IMR-90 (cell line): ENCODE results near the gene TRIM33. TPM values are rescaled to one million over a fixed set of nuclear protein-coding genes. Genes with fewer than 3 reads are reported as not detected.

Experiments
- ATAC-seq: fragments of 200-7000 bp; cut with Tn5 transposase; 2 replicates; pipeline ENCODE4 v1.9.1; 2020; ENCODE audit warnings: low read depth, mild to moderate bottlenecking, moderate library complexity
- BruUV-seq: library from RNA; stranded (reverse); fragments of 400-500 nt; replicated peaks from 2 replicates; lab custom pipeline; 2021; lab: Mats Ljungman, UMichigan
- CTCF ChIA-PET: fragments of 300-600 bp; formaldehyde crosslinking; extraction: SDS; loops from one replicate; lab custom pipeline; 2021; ENCODE audit warnings: antibody characterized with exemption; lab: Yijun Ruan, JAX
- POLR2A ChIA-PET: fragments of 300-600 bp; sonication (Branson Sonifier 250); formaldehyde crosslinking; loops from one replicate; lab custom pipeline; 2022; ENCODE audit warnings: antibody characterized with exemption; ENCODE audit not compliant: unreplicated experiment; lab: Charles Lee
- DNase-seq: peaks from one replicate; pipeline ENCODE4 v3.0.0; 2013
- H2AFZ ChIP-seq: replicated peaks from 2 replicates; pipeline ENCODE3; 2013; ENCODE audit warnings: low read length, mild to moderate bottlenecking; ENCODE audit not compliant: poor library complexity
- H2AK5ac ChIP-seq: 2 replicates; pipeline ENCODE4 v1.6.1; 2013; ENCODE audit warnings: low read depth, low read length, inconsistent platforms
- H2AK9ac ChIP-seq: replicated peaks from 2 replicates; pipeline ENCODE3; 2013; ENCODE audit warnings: mild to moderate bottlenecking, low read depth, low read length, moderate library complexity; ENCODE audit not compliant: poor library complexity
- H2BK120ac ChIP-seq: 2 replicates; pipeline ENCODE4 v1.6.1; 2013; ENCODE audit warnings: low read depth, low read length, inconsistent platforms
- H2BK15ac ChIP-seq: 3 replicates; pipeline ENCODE4 v1.6.1; 2013; ENCODE audit warnings: low read depth, low read length, inconsistent platforms
- H2BK20ac ChIP-seq: 2 replicates; pipeline ENCODE4 v1.6.1; 2013; ENCODE audit warnings: low read depth, mild to moderate bottlenecking, inconsistent platforms, low read length, moderate library complexity
- H2BK5ac ChIP-seq: 2 replicates; pipeline ENCODE4 v1.6.1; 2013; ENCODE audit warnings: mild to moderate bottlenecking, low read depth, low read length, inconsistent platforms; ENCODE audit not compliant: poor library complexity, severe bottlenecking
- H3K14ac ChIP-seq: replicated peaks from 2 replicates; pipeline ENCODE4 v1.6.1; 2013; ENCODE audit warnings: low read depth, low read length, inconsistent platforms
- H3K18ac ChIP-seq: 2 replicates; pipeline ENCODE4 v1.6.1; 2013; ENCODE audit warnings: low read depth, low read length, control low read depth
- H3K23ac ChIP-seq: 2 replicates; pipeline ENCODE4 v1.6.1; 2013; ENCODE audit warnings: low read depth, low read length, inconsistent platforms
- H3K27ac ChIP-seq: 2 replicates; pipeline ENCODE4 v1.5.1; 2013; ENCODE audit warnings: mild to moderate bottlenecking, control low read depth, low read length; ENCODE audit not compliant: insufficient read depth
- H3K27me3 ChIP-seq: 2 replicates; pipeline ENCODE4 v1.6.1; 2013; ENCODE audit warnings: low read length; ENCODE audit not compliant: control insufficient read depth, insufficient read depth
- H3K36me3 ChIP-seq: 2 replicates; pipeline ENCODE4 v1.6.1; 2013; ENCODE audit warnings: low read length, mixed read lengths; ENCODE audit not compliant: control insufficient read depth, insufficient read depth
- H3K4ac ChIP-seq: 2 replicates; pipeline ENCODE4 v1.6.1; 2013; ENCODE audit warnings: low read depth, low read length, inconsistent platforms
- H3K4me1 ChIP-seq: 2 replicates; pipeline ENCODE4 v1.6.1; 2013; ENCODE audit warnings: low read length, mixed read lengths; ENCODE audit not compliant: control insufficient read depth, insufficient read depth
- H3K4me2 ChIP-seq: 2 replicates; pipeline ENCODE4 v1.6.1; 2013; ENCODE audit warnings: low read depth, mild to moderate bottlenecking, control low read depth, low read length, moderate library complexity
- H3K4me3 ChIP-seq: 2 replicates; pipeline ENCODE4 v1.5.1; 2013; ENCODE audit warnings: low read depth, mild to moderate bottlenecking, control low read depth, low read length, moderate library complexity; ENCODE audit not compliant: insufficient read depth
- H3K56ac ChIP-seq: 2 replicates; pipeline ENCODE4 v1.6.1; 2013; ENCODE audit warnings: low read length, inconsistent platforms; ENCODE audit not compliant: insufficient read depth; ENCODE audit errors: extremely low read depth
- H3K79me1 ChIP-seq, 2 experiments: 2 replicates each; pipeline ENCODE4 v1.6.1; 2013; ENCODE audit warnings: low read length in 2 of 2, inconsistent platforms in 1 of 2, low read depth in 1 of 2
- H3K9ac ChIP-seq: 2 replicates; pipeline ENCODE4 v1.6.1; 2013; ENCODE audit warnings: low read depth, low read length, control low read depth
- H3K9me1 ChIP-seq: 2 replicates; pipeline ENCODE4 v1.6.1; 2013; ENCODE audit warnings: low read length, inconsistent platforms; ENCODE audit not compliant: insufficient read depth
- H3K9me3 ChIP-seq: 2 replicates; pipeline ENCODE4 v1.6.1; 2013; ENCODE audit warnings: low read length; ENCODE audit not compliant: control insufficient read depth, insufficient read depth
- H4K20me1 ChIP-seq: 2 replicates; pipeline ENCODE4 v1.6.1; 2013; ENCODE audit warnings: low read length, inconsistent platforms; ENCODE audit not compliant: insufficient read depth
- H4K5ac ChIP-seq: 2 replicates; pipeline ENCODE4 v1.6.1; 2013; ENCODE audit warnings: mild to moderate bottlenecking, low read depth, low read length, control low read depth
- H4K8ac ChIP-seq, 2 experiments: 2 replicates each; pipeline ENCODE4 v1.6.1; 2013; ENCODE audit warnings: low read depth in 2 of 2, low read length in 2 of 2, control low read depth in 1 of 2, inconsistent platforms in 1 of 2
- H4K91ac ChIP-seq: 2 replicates; pipeline ENCODE4 v1.6.1; 2013; ENCODE audit warnings: low read depth, low read length, inconsistent platforms; ENCODE audit not compliant: insufficient read depth
- WGBS, 2 experiments: methylation state at CpG; one replicate each; pipeline versions ENCODE4 v1.1.5 to v1.1.7; 2013; ENCODE audit warnings: missing lambda C conversion rate in 2 of 2; ENCODE audit not compliant: insufficient read length in 1 of 2; ENCODE audit errors: extremely low coverage in 2 of 2; 5-methylcytosine and 5-hydroxymethylcytosine counted together
- dilution Hi-C: fragments of 300-500 bp; cut with HindIII; formaldehyde crosslinking; loops from one replicate; pipeline ENCODE4 v1.14.3; 2018; ENCODE audit warnings: low sequenced_read_pairs; ENCODE audit not compliant: unreplicated experiment
- in situ Hi-C: fragments of 300-500 bp; cut with MboI; formaldehyde crosslinking; loops from 3 replicates; pipeline ENCODE4 v1.14.3; 2019; ENCODE audit warnings: low sequenced_read_pairs, inconsistent platforms, mixed read lengths
- intact Hi-C: fragments of 100-400 bp; cut with micrococcal nuclease; formaldehyde crosslinking; loops from 2 replicates; pipeline ENCODE4 v1.10.0; 2022
- polyA plus RNA-seq, 3 experiments: library from polyadenylated mRNA; depleted of rRNA; stranded (reverse); fragments of >200 nt; gene quantifications; 2 replicates each; pipeline ENCODE4 v1.2.3, GENCODE V29; 2012; ENCODE audit warnings: low replicate concordance in 1 of 3
- total RNA-seq: library from RNA; depleted of rRNA; stranded (reverse); fragments of >200 nt; gene quantifications from 2 replicates; pipeline ENCODE4 v1.2.3, GENCODE V29; 2012
- TF ChIP-seq, protein P1 (sequence below): fragments of 150-350 bp; IDR thresholded peaks from 2 replicates; pipeline ENCODE4 v1.6.1; 2016; ENCODE audit warnings: low read depth, mild to moderate bottlenecking, low read length, moderate library complexity, borderline replicate concordance
- TF ChIP-seq, protein P2 (sequence below): conservative IDR thresholded peaks from 2 replicates; pipeline ENCODE4 v1.5.1; 2012; ENCODE audit warnings: mild to moderate bottlenecking, low read depth, low read length, improper control_type of control experiment

Gene TRIM33
- total and polyA plus RNA-seq, 2 of the 4 experiments (the other 2 are of a cell fraction), result 9.5 to 40.1 TPM

DNA sequence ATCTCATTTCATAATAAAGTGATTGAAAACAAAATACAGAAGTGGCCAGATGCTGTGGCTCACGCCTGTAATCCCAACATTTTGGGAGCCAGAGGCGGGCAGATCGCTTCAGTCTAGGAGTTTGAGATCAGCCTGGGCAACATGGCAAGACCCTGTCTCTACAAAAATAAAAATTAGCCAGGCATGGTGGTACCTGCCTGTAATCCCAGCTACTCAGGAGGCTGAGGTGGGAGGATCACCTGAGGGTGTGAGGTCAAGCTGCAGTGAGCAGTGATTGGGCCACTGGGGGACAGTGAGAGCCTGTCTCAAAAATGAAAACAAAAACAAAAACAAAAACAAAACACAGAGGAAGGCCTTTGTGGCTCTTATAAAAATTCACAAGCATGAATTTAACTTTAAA, 38.6 kb downstream of the TRIM33 start:
- Histone ChIP-seq H2BK20ac (no peak overlapping the region), H3K4ac (no peak overlapping the region), H2AFZ (no peak overlapping the region), H3K4me2 (no peak overlapping the region), H3K4me3 (no peak overlapping the region), H3K9ac (no peak overlapping the region), H4K8ac (no peak overlapping the region), H3K4me1 (no peaks in the 10 kb centered on the region), H3K27me3 (no peaks in the 10 kb centered on the region), H3K18ac (no peak overlapping the region), H3K56ac (no peak overlapping the region), H2BK120ac (no peak overlapping the region), H2BK5ac (no peak overlapping the region), H4K20me1 (peaks cover 40% of the 10 kb centered on the region), H3K9me3 (no peaks in the 10 kb centered on the region), H2AK9ac (no peak overlapping the region), H2BK15ac (no peak overlapping the region), H4K91ac (no peak overlapping the region), H3K23ac (no peak overlapping the region), H3K9me1 (peaks cover 6% of the 10 kb centered on the region; the same call in 1 of the 2 replicates), H3K27ac (no peak overlapping the region), H2AK5ac (no peak overlapping the region), H4K5ac (no peak overlapping the region), H3K79me1 (peaks cover 37 to 55% of the 10 kb centered on the region in 2 experiments), H3K14ac (no peak overlapping the region), H3K36me3 (peaks cover 2% of the 10 kb centered on the region; the same call in 1 of the 2 replicates)
- no CpG with 5 or more reads among the region's 3 CpGs for WGBS, 2 experiments
- in situ Hi-C loops (no loop called here), dilution Hi-C loops (no loop called here), intact Hi-C loops (no loop called here)
- ATAC-seq, result no peak
- POLR2A ChIA-PET, result no interaction called here
- CTCF ChIA-PET, result no interaction called here
- DNase-seq, result no peak
- TF ChIP-seq, protein P1, sequence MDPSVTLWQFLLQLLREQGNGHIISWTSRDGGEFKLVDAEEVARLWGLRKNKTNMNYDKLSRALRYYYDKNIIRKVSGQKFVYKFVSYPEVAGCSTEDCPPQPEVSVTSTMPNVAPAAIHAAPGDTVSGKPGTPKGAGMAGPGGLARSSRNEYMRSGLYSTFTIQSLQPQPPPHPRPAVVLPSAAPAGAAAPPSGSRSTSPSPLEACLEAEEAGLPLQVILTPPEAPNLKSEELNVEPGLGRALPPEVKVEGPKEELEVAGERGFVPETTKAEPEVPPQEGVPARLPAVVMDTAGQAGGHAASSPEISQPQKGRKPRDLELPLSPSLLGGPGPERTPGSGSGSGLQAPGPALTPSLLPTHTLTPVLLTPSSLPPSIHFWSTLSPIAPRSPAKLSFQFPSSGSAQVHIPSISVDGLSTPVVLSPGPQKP, result no peak
- TF ChIP-seq, protein P2, sequence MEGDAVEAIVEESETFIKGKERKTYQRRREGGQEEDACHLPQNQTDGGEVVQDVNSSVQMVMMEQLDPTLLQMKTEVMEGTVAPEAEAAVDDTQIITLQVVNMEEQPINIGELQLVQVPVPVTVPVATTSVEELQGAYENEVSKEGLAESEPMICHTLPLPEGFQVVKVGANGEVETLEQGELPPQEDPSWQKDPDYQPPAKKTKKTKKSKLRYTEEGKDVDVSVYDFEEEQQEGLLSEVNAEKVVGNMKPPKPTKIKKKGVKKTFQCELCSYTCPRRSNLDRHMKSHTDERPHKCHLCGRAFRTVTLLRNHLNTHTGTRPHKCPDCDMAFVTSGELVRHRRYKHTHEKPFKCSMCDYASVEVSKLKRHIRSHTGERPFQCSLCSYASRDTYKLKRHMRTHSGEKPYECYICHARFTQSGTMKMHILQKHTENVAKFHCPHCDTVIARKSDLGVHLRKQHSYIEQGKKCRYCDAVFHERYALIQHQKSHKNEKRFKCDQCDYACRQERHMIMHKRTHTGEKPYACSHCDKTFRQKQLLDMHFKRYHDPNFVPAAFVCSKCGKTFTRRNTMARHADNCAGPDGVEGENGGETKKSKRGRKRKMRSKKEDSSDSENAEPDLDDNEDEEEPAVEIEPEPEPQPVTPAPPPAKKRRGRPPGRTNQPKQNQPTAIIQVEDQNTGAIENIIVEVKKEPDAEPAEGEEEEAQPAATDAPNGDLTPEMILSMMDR, result no peak
- BruUV-seq, result no TSS peak
